Neural progenitor cell (in vitro differentiated cells): Measurements from ENCODE around the gene SLC44A2. TPM values are rescaled to one million over a fixed set of nuclear protein-coding genes. Genes with fewer than 3 reads are reported as not detected.

Experiments used
- DNase-seq: peaks from one replicate; pipeline ENCODE4 v3.0.0-alpha.2; 2016; ENCODE audit warnings: low spot score
- H2AFZ ChIP-seq: fragments of 200-600 bp; sonication (generic); replicated peaks from 2 replicates; pipeline ENCODE4 v1.6.1; 2016; ENCODE audit warnings: antibody characterized with exemption
- H3F3A ChIP-seq: fragments of 200-600 bp; sonication (generic); 2 replicates; pipeline ENCODE4 v1.6.1; 2016; ENCODE audit warnings: antibody characterized with exemption, low read depth
- H3K27ac ChIP-seq: fragments of 200-600 bp; sonication (generic); 2 replicates; pipeline ENCODE4 v1.5.1; 2016; ENCODE audit warnings: mild to moderate bottlenecking
- H3K27me3 ChIP-seq: fragments of 200-600 bp; sonication (generic); 2 replicates; pipeline ENCODE4 v1.6.1; 2016; ENCODE audit warnings: mild to moderate bottlenecking, moderate library complexity
- H3K36me3 ChIP-seq: fragments of 200-600 bp; sonication (generic); 2 replicates; pipeline ENCODE4 v1.5.1; 2016
- H3K4me1 ChIP-seq: fragments of 200-600 bp; sonication (generic); 2 replicates; pipeline ENCODE4 v1.6.1; 2016; ENCODE audit warnings: mixed run types
- H3K4me2 ChIP-seq: fragments of 200-600 bp; sonication (generic); 2 replicates; pipeline ENCODE4 v1.6.1; 2016
- H3K4me3 ChIP-seq: fragments of 200-600 bp; sonication (generic); 2 replicates; pipeline ENCODE4 v1.5.1; 2016
- H3K79me2 ChIP-seq: fragments of 200-600 bp; sonication (generic); 2 replicates; pipeline ENCODE4 v1.6.1; 2016; ENCODE audit warnings: low read depth
- H3K9ac ChIP-seq: fragments of 200-600 bp; sonication (generic); 2 replicates; pipeline ENCODE4 v1.6.1; 2016
- H3K9me3 ChIP-seq: fragments of 200-600 bp; sonication (generic); 2 replicates; pipeline ENCODE4 v1.5.1; 2016; ENCODE audit warnings: low read depth
- H4K20me1 ChIP-seq: fragments of 200-600 bp; sonication (generic); 2 replicates; pipeline ENCODE4 v1.6.1; 2016; ENCODE audit warnings: low read depth
- H3K27ac Mint-ChIP-seq: 3 replicates; pipeline ENCODE4 v1.8.0; 2021; ENCODE audit warnings: mixed read lengths
- H3K27me3 Mint-ChIP-seq: 2 replicates; pipeline ENCODE4 v1.8.0; 2022; ENCODE audit warnings: low read depth, mild to moderate bottlenecking, inconsistent platforms, moderate library complexity, mixed read lengths; ENCODE audit not compliant: insufficient read depth
- H3K36me3 Mint-ChIP-seq: 3 replicates; pipeline ENCODE4 v1.8.0; 2021; ENCODE audit warnings: mixed read lengths
- H3K4me1 Mint-ChIP-seq: 3 replicates; pipeline ENCODE4 v1.8.0; 2021; ENCODE audit warnings: mixed read lengths
- H3K4me3 Mint-ChIP-seq: 3 replicates; pipeline ENCODE4 v1.8.0; 2021; ENCODE audit warnings: mild to moderate bottlenecking, moderate library complexity, mixed read lengths
- H3K9me3 Mint-ChIP-seq: 3 replicates; pipeline ENCODE4 v1.8.0; 2020; ENCODE audit warnings: mixed read lengths
- CTCF ChIP-seq: fragments of 200-600 bp; sonication (generic); IDR thresholded peaks from 2 replicates; pipeline ENCODE4 v1.5.1; 2017; ENCODE audit warnings: antibody characterized with exemption, mild to moderate bottlenecking
- EZH2 ChIP-seq: fragments of 200-600 bp; sonication (generic); IDR thresholded peaks from 2 replicates; pipeline ENCODE4 v1.6.1; 2017; ENCODE audit warnings: antibody characterized with exemption, mild to moderate bottlenecking, moderate library complexity
- EZH2phosphoT487 ChIP-seq: fragments of 200-600 bp; sonication (generic); IDR thresholded peaks from 2 replicates; pipeline ENCODE4 v1.6.1; 2017; ENCODE audit warnings: antibody characterized with exemption
- total RNA-seq: library from RNA; depleted of rRNA; stranded (reverse); fragments of >200 nt; gene quantifications from 2 replicates; pipeline ENCODE4 v1.2.3, GENCODE V29; 2015; ENCODE audit warnings: low replicate concordance

Gene SLC44A2
- total RNA-seq, 1 donor from 2014 or later: 45.6 TPM

- Mint-ChIP-seq H3K4me3 (peak overlapping the region; percentile 58), H3K27me3 (peaks cover 10% of the 10 kb centered on the region)
Measured at GRCh38 chr19:10593820-10594637, 31.3 kb upstream of the SLC44A2 start.

GRCh38 chr19:10600149-10600548 is 25.2 kb upstream of the SLC44A2 start:
- H3K4me3 ChIP-seq: no peak overlapping the region
- no peak overlapping the region for H2AFZ ChIP-seq
- Mint-ChIP-seq H3K27ac (no peak overlapping the region), H3K36me3 (no peaks in the 10 kb centered on the region), H3K27me3 (peaks cover 11% of the 10 kb centered on the region), H3K4me1 (peaks cover 18% of the 10 kb centered on the region), H3K9me3 (no peaks in the 10 kb centered on the region), H3K4me3 (peak overlapping the region; percentile 41)
- peaks cover 11% of the 10 kb centered on the region for H3K27me3 ChIP-seq
- H3K4me2 ChIP-seq: no peak overlapping the region
- H3F3A ChIP-seq: peaks cover 14% of the 10 kb centered on the region
- TF ChIP-seq EZH2 (no peak), CTCF (no peak), EZH2phosphoT487 (no peak)
- H3K9ac ChIP-seq: no peak overlapping the region
- H3K79me2 ChIP-seq: peaks cover 25% of the 10 kb centered on the region
- no peak overlapping the region for H3K27ac ChIP-seq
- no peaks in the 10 kb centered on the region for H3K9me3 ChIP-seq
- no peaks in the 10 kb centered on the region for H3K36me3 ChIP-seq
- peaks cover 15% of the 10 kb centered on the region for H3K4me1 ChIP-seq
- no peak for DNase-seq
- H4K20me1 ChIP-seq: peaks cover 8% of the 10 kb centered on the region

More at GRCh38 chr19:10593820-10594637, 31.3 kb upstream of the SLC44A2 start:
- no peak for DNase-seq
- Histone ChIP-seq H3K27ac (no peak overlapping the region), H3K4me2 (no peak overlapping the region), H2AFZ (no peak overlapping the region), H3K27me3 (no peaks in the 10 kb centered on the region), H3K4me3 (no peak overlapping the region), H3K79me2 (no peaks in the 10 kb centered on the region), H3K36me3 (no peaks in the 10 kb centered on the region), H3K9me3 (no peaks in the 10 kb centered on the region), H3F3A (no peaks in the 10 kb centered on the region), H3K9ac (no peak overlapping the region), H4K20me1 (no peaks in the 10 kb centered on the region), H3K4me1 (no peaks in the 10 kb centered on the region)
- Mint-ChIP-seq H3K36me3 (no peaks in the 10 kb centered on the region), H3K4me1 (peaks cover 8% of the 10 kb centered on the region), H3K27ac (peak overlapping the region; percentile 38), H3K9me3 (no peaks in the 10 kb centered on the region)
- no peak for TF ChIP-seq EZH2phosphoT487
- TF ChIP-seq EZH2: no peak
- TF ChIP-seq CTCF: no peak

- Mint-ChIP-seq H3K4me1 (peaks cover 18% of the 10 kb centered on the region), H3K27me3 (peaks cover 8% of the 10 kb centered on the region), H3K36me3 (no peaks in the 10 kb centered on the region), H3K27ac (peak overlapping the region; percentile 72), H3K4me3 (peak overlapping the region; percentile 91), H3K9me3 (no peaks in the 10 kb centered on the region)
- no peak overlapping the region for H2AFZ ChIP-seq
- H3K4me3 ChIP-seq: peak overlapping the region; percentile 98
- H3K4me1 ChIP-seq: peaks cover 15% of the 10 kb centered on the region
- no peaks in the 10 kb centered on the region for H3K36me3 ChIP-seq
- no peak for TF ChIP-seq CTCF
- no peak for TF ChIP-seq EZH2phosphoT487
- TF ChIP-seq EZH2: no peak
- no peak overlapping the region for H3K4me2 ChIP-seq
- H3K27ac ChIP-seq: no peak overlapping the region
- no peak for DNase-seq
- H3K79me2 ChIP-seq: peaks cover 42% of the 10 kb centered on the region
- no peak overlapping the region for H3K9ac ChIP-seq
- peaks cover 8% of the 10 kb centered on the region for H4K20me1 ChIP-seq
- H3F3A ChIP-seq: peaks cover 14% of the 10 kb centered on the region
- peaks cover 11% of the 10 kb centered on the region for H3K27me3 ChIP-seq
- H3K9me3 ChIP-seq: no peaks in the 10 kb centered on the region
Measured at GRCh38 chr19:10601999-10602329, 23.4 kb upstream of the SLC44A2 start.
